Stimulated activated CD4-positive, alpha-beta T cell treated with anti-CD3 and anti-CD28 coated beads, TNF-alpha, amount 100 ng/mL, for 24 hours (primary cell): ENCODE results near the gene EEF1A2.
A peak's percentile ranks its signal among the peaks of the same experiment; 100 is the strongest.
"Not testable (repeated sequence)": the region's sequence is repeated elsewhere in the genome, so short reads cannot be mapped to it uniquely, and the experiment has no call there.

Experiments
- DNase-seq, 3 experiments: peaks; one replicate each; pipeline ENCODE4 v3.0.0-alpha.2; 2020; ENCODE audit warnings: low read depth in 3 of 3

The EEF1A2 gene

GRCh38 chr20:63520504-63520933 lies 21.6 kb upstream of the EEF1A2 start, which contains the start of gene PPDPF:
TSS of gene PPDPF (plus strand) at chr20:63520765. CDS start at chr20:63521309, 544 bp downstream.
- DNase-seq = peak; percentile 66 to 76 (median 74)

- DNase-seq = peak in 2 of 3 experiments; percentile 31 to 68
Measured at GRCh38 chr20:63519668-63520503, 21.0 kb upstream of the EEF1A2 start.

- no peak for DNase-seq
Measured at GRCh38 chr20:63518946-63519667, 20.2 kb upstream of the EEF1A2 start.

- no peak for DNase-seq
Measured at GRCh38 chr20:63518351-63518861, 19.5 kb upstream of the EEF1A2 start.

GRCh38 chr20:63517376-63518309 lies 18.8 kb upstream of the EEF1A2 start:
- DNase-seq = no peak

GRCh38 chr20:63514520-63514919 lies 15.6 kb upstream of the EEF1A2 start:
- DNase-seq = not testable (repeated sequence)

- no peak for DNase-seq
Measured at GRCh38 chr20:63513207-63513606, 14.3 kb upstream of the EEF1A2 start.

GRCh38 chr20:63509088-63509564 lies 10.2 kb upstream of the EEF1A2 start:
- no peak for DNase-seq

GRCh38 chr20:63508072-63508768 lies 9.3 kb upstream of the EEF1A2 start:
- no peak for DNase-seq

GRCh38 chr20:63507083-63507743 lies 8.3 kb upstream of the EEF1A2 start:
- DNase-seq = no peak

- no peak for DNase-seq
Measured at GRCh38 chr20:63505723-63506122, 6.8 kb upstream of the EEF1A2 start.

GRCh38 chr20:63505281-63505680 lies 6.4 kb upstream of the EEF1A2 start:
- no peak for DNase-seq

GRCh38 chr20:63504642-63505041 lies 5.8 kb upstream of the EEF1A2 start:
- no peak for DNase-seq

GRCh38 chr20:63503524-63503923 lies 4.6 kb upstream of the EEF1A2 start:
- no peak for DNase-seq

GRCh38 chr20:63502671-63503172 lies 3.8 kb upstream of the EEF1A2 start:
- no peak for DNase-seq

GRCh38 chr20:63501818-63502670 lies 3.2 kb upstream of the EEF1A2 start:
- no peak for DNase-seq

- DNase-seq = no peak
Measured at GRCh38 chr20:63500902-63501817, 2.3 kb upstream of the EEF1A2 start.
